Stomach (tissue), 4 donors: ENCODE data around the gene KIFC3.

ENCODE experiments used
- EP300 ChIP-seq: sonication (generic); formaldehyde crosslinking; IDR thresholded peaks from one replicate; pipeline ENCODE4 v1.6.1; 2017; ENCODE audit warnings: antibody characterized with exemption
- POLR2A ChIP-seq, 4 donors: fragments of 450-650 bp; IDR thresholded peaks; one replicate each; pipeline ENCODE4 v1.6.1; 2016; ENCODE audit warnings: antibody characterized with exemption in 4 of 4, control low read depth in 2 of 4, mild to moderate bottlenecking in 1 of 4, moderate library complexity in 1 of 4
- POLR2AphosphoS5 ChIP-seq, 3 donors: sonication (generic); formaldehyde crosslinking; IDR thresholded peaks; one replicate each; pipeline ENCODE4 v1.6.1; 2016; ENCODE audit warnings: antibody characterized with exemption in 3 of 3
- TF ChIP-seq, protein P1 (sequence below), 7 experiments: fragments of 450-650 bp in 4 of 7; fragments of 200-600 bp in 3 of 7; sonication (generic) in 3 of 7; IDR thresholded peaks; one replicate each; pipeline ENCODE4 v1.5.1; 2016 to 2019; ENCODE audit warnings: antibody characterized with exemption in 7 of 7, control low read depth in 2 of 7, mild to moderate bottlenecking in 1 of 7

DNA sequence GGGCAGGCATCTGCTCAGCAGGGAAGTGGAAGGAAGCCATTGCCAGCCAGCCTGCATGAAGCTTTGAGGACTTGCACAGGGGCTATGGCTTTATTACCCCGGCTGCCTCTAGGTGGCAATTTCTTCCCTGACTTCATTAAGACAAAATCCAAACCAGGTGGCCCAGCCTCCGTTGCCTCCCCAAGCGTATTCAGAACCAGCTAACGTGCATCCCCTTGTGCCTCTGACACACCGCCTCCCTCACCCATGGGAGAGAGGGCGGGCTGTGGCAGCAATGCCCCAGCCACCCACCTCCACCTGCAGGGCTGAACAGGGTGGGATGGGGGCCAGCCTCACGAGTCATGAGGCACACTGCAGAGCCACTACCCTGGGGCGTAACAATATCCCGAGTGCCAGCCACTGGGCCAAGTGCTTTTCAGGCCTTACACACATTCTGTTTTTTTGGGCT, 6.8 kb downstream of the KIFC3 start:
- TF ChIP-seq EP300 (no peak), POLR2AphosphoS5 (IDR thresholded peaks at IDR 0.05) (no peak), POLR2A (IDR thresholded peaks at IDR 0.05) (no peak)
- TF ChIP-seq, protein P1, sequence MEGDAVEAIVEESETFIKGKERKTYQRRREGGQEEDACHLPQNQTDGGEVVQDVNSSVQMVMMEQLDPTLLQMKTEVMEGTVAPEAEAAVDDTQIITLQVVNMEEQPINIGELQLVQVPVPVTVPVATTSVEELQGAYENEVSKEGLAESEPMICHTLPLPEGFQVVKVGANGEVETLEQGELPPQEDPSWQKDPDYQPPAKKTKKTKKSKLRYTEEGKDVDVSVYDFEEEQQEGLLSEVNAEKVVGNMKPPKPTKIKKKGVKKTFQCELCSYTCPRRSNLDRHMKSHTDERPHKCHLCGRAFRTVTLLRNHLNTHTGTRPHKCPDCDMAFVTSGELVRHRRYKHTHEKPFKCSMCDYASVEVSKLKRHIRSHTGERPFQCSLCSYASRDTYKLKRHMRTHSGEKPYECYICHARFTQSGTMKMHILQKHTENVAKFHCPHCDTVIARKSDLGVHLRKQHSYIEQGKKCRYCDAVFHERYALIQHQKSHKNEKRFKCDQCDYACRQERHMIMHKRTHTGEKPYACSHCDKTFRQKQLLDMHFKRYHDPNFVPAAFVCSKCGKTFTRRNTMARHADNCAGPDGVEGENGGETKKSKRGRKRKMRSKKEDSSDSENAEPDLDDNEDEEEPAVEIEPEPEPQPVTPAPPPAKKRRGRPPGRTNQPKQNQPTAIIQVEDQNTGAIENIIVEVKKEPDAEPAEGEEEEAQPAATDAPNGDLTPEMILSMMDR (IDR thresholded peaks at IDR 0.05) = peak in 5 of 7 experiments; percentile 22 to 53 (median 33)
